Caco-2 (cell line): ENCODE data around the gene BCL6B. TPM values are rescaled to one million over a fixed set of nuclear protein-coding genes. Genes with fewer than 3 reads are reported as not detected.

Source experiments
- BruUV-seq: library from RNA; stranded (reverse); fragments of 400-500 nt; replicated peaks from 2 replicates; lab custom pipeline; 2021; lab: Mats Ljungman, UMichigan
- CTCF ChIA-PET: fragments of 300-600 bp; sonication (Branson Sonifier 250); formaldehyde crosslinking; loops from one replicate; lab custom pipeline; 2022; ENCODE audit warnings: antibody characterized with exemption; lab: Charles Lee
- POLR2A ChIA-PET: fragments of 300-600 bp; sonication (Branson Sonifier 250); formaldehyde crosslinking; loops from one replicate; lab custom pipeline; 2022; ENCODE audit warnings: antibody characterized with exemption; lab: Charles Lee
- DNase-seq, 2 experiments: peaks; one replicate each; pipeline versions ENCODE4 v3.0.0 to v3.0.0-alpha.2; 2020 to 2022
- H3K27me3 ChIP-seq: replicated peaks from 2 replicates; pipeline ENCODE4 v1.6.0; 2011; ENCODE audit warnings: low read length; ENCODE audit not compliant: control insufficient read depth, insufficient read depth
- H3K36me3 ChIP-seq: 2 replicates; pipeline ENCODE4 v1.5.1; 2011; ENCODE audit warnings: low read length; ENCODE audit not compliant: control insufficient read depth, insufficient read depth
- H3K4me1 ChIP-seq: fragments of 250-450 bp; sonication (Bioruptor Pico); 2 replicates; pipeline ENCODE4 v1.5.1; 2020; ENCODE audit warnings: mild to moderate bottlenecking
- H3K4me3 ChIP-seq: 2 replicates; pipeline ENCODE4 v1.5.1; 2011; ENCODE audit warnings: low read depth, mild to moderate bottlenecking, control low read depth, low read length
- H3K9me3 ChIP-seq: fragments of 250-450 bp; sonication (Bioruptor Pico); 2 replicates; pipeline ENCODE4 v1.5.1; 2020; ENCODE audit warnings: mild to moderate bottlenecking, moderate library complexity
- H3K27ac Mint-ChIP-seq: one replicate; pipeline ENCODE4 v1.8.0; 2022; ENCODE audit warnings: mixed read lengths; ENCODE audit not compliant: unreplicated experiment
- H3K27me3 Mint-ChIP-seq: one replicate; pipeline ENCODE4 v1.8.0; 2022; ENCODE audit warnings: mixed read lengths; ENCODE audit not compliant: insufficient read depth, unreplicated experiment
- H3K36me3 Mint-ChIP-seq: one replicate; pipeline ENCODE4 v1.8.0; 2022; ENCODE audit warnings: mild to moderate bottlenecking, mixed read lengths; ENCODE audit not compliant: insufficient read depth, unreplicated experiment
- H3K4me1 Mint-ChIP-seq: one replicate; pipeline ENCODE4 v1.8.0; 2022; ENCODE audit warnings: low read depth, mixed read lengths; ENCODE audit not compliant: unreplicated experiment
- H3K4me3 Mint-ChIP-seq: one replicate; pipeline ENCODE4 v1.8.0; 2022; ENCODE audit warnings: mild to moderate bottlenecking, moderate library complexity, mixed read lengths; ENCODE audit not compliant: unreplicated experiment
- H3K9me3 Mint-ChIP-seq: one replicate; pipeline ENCODE4 v1.8.0; 2022; ENCODE audit warnings: mixed read lengths; ENCODE audit not compliant: unreplicated experiment
- CTCF ChIP-seq, 2 experiments: fragments of 200-600 bp in 1 of 2; IDR thresholded peaks; 1 replicate in 1 of 2; 2 replicates in 1 of 2; pipeline versions ENCODE4 v1.5.1 to v1.8.0; 2011 to 2022; ENCODE audit warnings: antibody characterized with exemption in 1 of 2, control low read depth in 1 of 2, inconsistent platforms in 1 of 2, low read depth in 1 of 2, low read length in 1 of 2, mild to moderate bottlenecking in 1 of 2, moderate library complexity in 1 of 2; ENCODE audit not compliant: insufficient read depth in 1 of 2, severe bottlenecking in 1 of 2, unreplicated experiment in 1 of 2
- intact Hi-C: fragments of 100-400 bp; cut with micrococcal nuclease; formaldehyde crosslinking; loops from one replicate; pipeline ENCODE4 v1.10.0; 2022; ENCODE audit not compliant: unreplicated experiment
- total RNA-seq: library from RNA; stranded (reverse); gene quantifications from 2 replicates; pipeline ENCODE4 v1.2.3, GENCODE V29; 2022

Gene BCL6B
- total RNA-seq, 1 experiment from 2014 or later: not detected

DNA sequence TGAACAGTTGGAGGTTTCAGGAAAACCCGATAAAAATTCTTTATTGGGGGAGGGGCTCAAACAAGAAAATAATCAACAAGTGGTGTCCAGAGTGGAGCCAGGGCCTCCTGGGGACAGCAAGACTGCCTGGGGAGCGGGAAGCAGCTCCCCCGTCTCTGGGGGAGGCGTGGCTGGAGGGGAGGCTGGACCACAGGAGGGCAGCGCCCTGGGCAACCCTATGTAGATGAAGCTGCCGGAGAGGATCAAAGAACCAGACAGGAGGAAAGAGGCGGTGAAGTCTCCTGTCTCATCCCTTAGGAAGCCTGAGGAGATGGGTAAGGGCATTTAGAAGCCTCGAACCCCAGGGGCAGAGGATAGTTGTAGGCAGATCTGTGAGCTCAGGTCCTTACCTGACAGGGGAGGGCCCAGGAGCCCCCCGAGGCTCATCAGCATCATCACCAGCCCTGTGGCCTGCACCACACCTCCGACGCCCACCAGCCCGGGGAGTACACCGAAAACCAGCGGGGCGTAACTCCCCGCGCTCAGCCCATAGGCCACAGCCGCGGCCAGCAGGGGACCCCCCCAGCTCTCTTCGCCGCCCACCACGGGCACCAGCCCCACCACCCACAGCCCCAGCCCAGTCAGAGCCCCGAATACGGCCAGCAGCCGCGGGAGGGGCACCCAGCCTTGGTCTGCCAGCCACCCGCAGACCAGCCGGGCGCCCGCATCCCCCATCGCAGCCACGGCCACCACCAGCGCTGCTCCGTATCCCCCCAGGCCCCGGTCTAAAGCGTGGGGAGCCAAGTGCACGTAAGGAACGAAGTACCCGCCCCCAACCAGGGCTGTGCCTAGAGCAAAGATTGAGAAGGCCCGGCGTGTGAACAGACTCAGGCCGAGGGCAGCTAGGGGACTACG is 19.0 kb downstream of the BCL6B start:
- Histone ChIP-seq H3K4me1 (peaks cover 8% of the 10 kb centered on the region; the same call in 1 of the 2 replicates), H3K36me3 (no peaks in the 10 kb centered on the region), H3K9me3 (no peaks in the 10 kb centered on the region), H3K27me3 (no peaks in the 10 kb centered on the region), H3K4me3 (no peak overlapping the region)
- Mint-ChIP-seq H3K27ac (peak overlapping the region; percentile 64), H3K4me1 (peaks cover 7% of the 10 kb centered on the region), H3K4me3 (no peak overlapping the region), H3K36me3 (peaks cover 10% of the 10 kb centered on the region), H3K9me3 (no peaks in the 10 kb centered on the region), H3K27me3 (no peaks in the 10 kb centered on the region)
- ChIA-PET POLR2A (no interaction called here), CTCF (interaction anchor here (0.6 kb wide), 1 partner anchor 302 kb away, joined by 3 read pairs; no protein-coding TSS in a partner anchor)
- DNase-seq: no peak
- no peak for TF ChIP-seq CTCF (IDR thresholded peaks at IDR 0.05; ENCODE audit: insufficient read depth in 1 of 2, low read depth in 1 of 2, low read length in 1 of 2, severe bottlenecking in 1 of 2, unreplicated experiment in 1 of 2)
- no TSS peak for BruUV-seq
- intact Hi-C loops: no loop called here

- Mint-ChIP-seq H3K4me1 (peaks cover 7% of the 10 kb centered on the region), H3K36me3 (peaks cover 14% of the 10 kb centered on the region), H3K9me3 (no peaks in the 10 kb centered on the region), H3K27me3 (no peaks in the 10 kb centered on the region), H3K4me3 (no peak overlapping the region), H3K27ac (no peak overlapping the region)
- H3K27me3 ChIP-seq: no peaks in the 10 kb centered on the region
- TF ChIP-seq CTCF (IDR thresholded peaks at IDR 0.05; ENCODE audit: insufficient read depth in 1 of 2, low read depth in 1 of 2, low read length in 1 of 2, severe bottlenecking in 1 of 2, unreplicated experiment in 1 of 2): no peak
- H3K36me3 ChIP-seq: no peaks in the 10 kb centered on the region
- CTCF ChIA-PET: no interaction called here
- no peak for DNase-seq
- BruUV-seq: no TSS peak
- H3K4me3 ChIP-seq: no peak overlapping the region; the same call in 1 of the 2 replicates
- H3K9me3 ChIP-seq: no peaks in the 10 kb centered on the region
- intact Hi-C loops: no loop called here
- POLR2A ChIA-PET: no interaction called here
- H3K4me1 ChIP-seq: peaks cover 8% of the 10 kb centered on the region; the same call in 1 of the 2 replicates
Measured at GRCh38 chr17:7042501-7043181, 19.8 kb downstream of the BCL6B start.

DNA sequence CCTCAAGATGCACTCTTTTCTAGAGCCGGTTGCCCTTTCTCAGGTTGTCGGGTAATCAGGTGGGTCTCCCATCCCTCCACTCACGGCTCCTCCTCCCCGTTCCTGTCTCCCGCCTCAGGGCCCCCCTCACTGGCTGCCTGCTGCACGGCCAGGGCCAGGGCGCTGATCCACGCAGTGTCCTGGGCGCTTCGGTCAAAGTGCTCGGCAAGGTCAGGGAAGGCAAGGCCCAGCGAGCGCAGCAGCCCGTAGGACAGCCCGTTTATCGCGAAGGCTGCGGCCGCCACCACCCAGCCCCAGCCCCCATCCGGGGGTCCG is 20.3 kb downstream of the BCL6B start:
- Histone ChIP-seq H3K9me3 (no peaks in the 10 kb centered on the region), H3K27me3 (no peaks in the 10 kb centered on the region), H3K4me3 (peak overlapping the region; percentile 38), H3K4me1 (peaks cover 8% of the 10 kb centered on the region; the same call in 1 of the 2 replicates), H3K36me3 (no peaks in the 10 kb centered on the region)
- Mint-ChIP-seq H3K4me1 (peaks cover 7% of the 10 kb centered on the region), H3K27me3 (no peaks in the 10 kb centered on the region), H3K27ac (no peak overlapping the region), H3K4me3 (no peak overlapping the region), H3K9me3 (no peaks in the 10 kb centered on the region), H3K36me3 (peaks cover 14% of the 10 kb centered on the region)
- BruUV-seq: no TSS peak
- no peak for DNase-seq
- TF ChIP-seq CTCF (IDR thresholded peaks at IDR 0.05; ENCODE audit: insufficient read depth in 1 of 2, low read depth in 1 of 2, low read length in 1 of 2, severe bottlenecking in 1 of 2, unreplicated experiment in 1 of 2): no peak
- intact Hi-C loops: no loop called here
- ChIA-PET CTCF (no interaction called here), POLR2A (no interaction called here)
